K562 (cell line): ENCODE measurements around the gene ERVMER34-1. TPM values are rescaled to one million over a fixed set of nuclear protein-coding genes. Genes with fewer than 3 reads are reported as not detected.
A peak's percentile ranks its signal among the peaks of the same experiment; 100 is the strongest.

ENCODE experiments used
- CSDE1 ChIP-seq, 2 experiments: fragments of 450-650 bp; IDR thresholded peaks; 2 replicates each; pipeline ENCODE4 v1.6.1; 2016; ENCODE audit warnings: mild to moderate bottlenecking in 1 of 2
- ESRRA ChIP-seq: fragments of 450-650 bp; IDR thresholded peaks from 2 replicates; pipeline ENCODE4 v1.6.1; 2014; ENCODE audit warnings: low read depth, mild to moderate bottlenecking, moderate library complexity, borderline replicate concordance
- ETV1 ChIP-seq: fragments of 450-650 bp; conservative IDR thresholded peaks from 2 replicates; pipeline ENCODE4 v1.6.1; 2016; ENCODE audit warnings: missing genetic modification characterization, control low read depth, low read depth, missing compliant biosample characterization
- MAZ ChIP-seq, 2 experiments: fragments of 450-650 bp in 1 of 2; sonication (generic) in 1 of 2; formaldehyde crosslinking; IDR thresholded peaks in 1 of 2; conservative IDR thresholded peaks in 1 of 2; 2 replicates each; pipeline versions ENCODE4 v1.4.0 to v1.5.0; 2020; ENCODE audit warnings: mild to moderate bottlenecking in 1 of 2, missing genetic modification reagents in 1 of 2
- OTX1 ChIP-seq: fragments of 450-650 bp; formaldehyde crosslinking; IDR thresholded peaks from 2 replicates; pipeline ENCODE4 v1.4.0; 2022; ENCODE audit warnings: mild to moderate bottlenecking
- PRPF4 ChIP-seq: fragments of 200-400 bp; formaldehyde crosslinking; IDR thresholded peaks from one replicate; pipeline ENCODE4 v1.6.1; 2017; ENCODE audit warnings: low read length, low read depth, mild to moderate bottlenecking; ENCODE audit not compliant: insufficient read depth, poor library complexity, severe bottlenecking
- RB1 ChIP-seq: fragments of 450-650 bp; IDR thresholded peaks from 2 replicates; pipeline ENCODE4 v1.6.1; 2017; ENCODE audit warnings: low read depth, mild to moderate bottlenecking
- SNRNP70 ChIP-seq: fragments of 200-400 bp; formaldehyde crosslinking; optimal IDR thresholded peaks from 2 replicates; pipeline ENCODE3; 2017; ENCODE audit warnings: low read depth, low read length
- TAF9B ChIP-seq: fragments of 450-650 bp; IDR thresholded peaks from 2 replicates; pipeline ENCODE4 v1.6.1; 2018; ENCODE audit warnings: mild to moderate bottlenecking; ENCODE audit not compliant: partially characterized antibody
- TARDBP ChIP-seq: fragments of 450-650 bp; IDR thresholded peaks from 2 replicates; pipeline ENCODE4 v1.6.1; 2016
- ZNF785 ChIP-seq: fragments of 250-450 bp; sonication (Bioruptor Pico); IDR thresholded peaks from 2 replicates; pipeline ENCODE4 v1.4.0; 2020; ENCODE audit warnings: mild to moderate bottlenecking
- polyA plus RNA-seq, 8 experiments: library from polyadenylated mRNA; depleted of rRNA in 4 of 8; stranded (reverse) in 5 of 8; unstranded in 3 of 8; fragments of >200 nt; fragmentation: Nextera tagmentation in 2 of 8; fragmentation: Illumina TruSeq in 1 of 8; extraction: Ambion mirVana in 2 of 8; extraction: Trizol in 1 of 8; gene quantifications; 2 replicates each; pipeline versions ENCODE4 v1.2.1 to v1.2.3, GENCODE V29; 2011 to 2014; ENCODE audit warnings: inconsistent platforms in 1 of 8, missing spikeins in 1 of 8
- total RNA-seq, 7 experiments: library from RNA; depleted of rRNA in 6 of 7; stranded (reverse); fragments of >200 nt in 6 of 7; fragmentation: Illumina TruSeq in 2 of 7; extraction: Trizol in 2 of 7; gene quantifications; 2 replicates each; pipeline versions ENCODE4 v1.2.1 to v1.2.3, GENCODE V29; 2011 to 2021; ENCODE audit warnings: low replicate concordance in 1 of 7
- TF ChIP-seq, protein P1 (sequence below): fragments of 250-450 bp; sonication (Bioruptor Pico); IDR thresholded peaks from 2 replicates; pipeline ENCODE4 v1.4.0; 2020; ENCODE audit warnings: mild to moderate bottlenecking
- TF ChIP-seq, protein P2 (sequence below), 2 experiments: fragments of 450-650 bp; formaldehyde crosslinking in 1 of 2; IDR thresholded peaks; 2 replicates each; pipeline versions ENCODE4 v1.4.0 to v1.6.1; 2014 to 2020; ENCODE audit warnings: mild to moderate bottlenecking in 2 of 2, borderline replicate concordance in 1 of 2, low read depth in 1 of 2
- TF ChIP-seq, protein P3 (sequence below), 2 experiments: fragments of 450-650 bp in 1 of 2; sonication (generic) in 1 of 2; formaldehyde crosslinking; conservative IDR thresholded peaks; 2 replicates each; pipeline versions ENCODE4 v1.4.0 to v1.8.1; 2020 to 2022; ENCODE audit warnings: mild to moderate bottlenecking in 1 of 2, missing genetic modification reagents in 1 of 2
- TF ChIP-seq, protein P4 (sequence below): sonication (generic); formaldehyde crosslinking; IDR thresholded peaks from 2 replicates; pipeline ENCODE4 v1.8.0; 2022; ENCODE audit warnings: mild to moderate bottlenecking, missing genetic modification reagents

The ERVMER34-1 gene
- total and polyA plus RNA-seq, 9 of the 15 experiments (the other 6 are each of a cell fraction or from before 2014, with no cell fraction given), result 0.04 to 0.57 (median 0.25) TPM

DNA sequence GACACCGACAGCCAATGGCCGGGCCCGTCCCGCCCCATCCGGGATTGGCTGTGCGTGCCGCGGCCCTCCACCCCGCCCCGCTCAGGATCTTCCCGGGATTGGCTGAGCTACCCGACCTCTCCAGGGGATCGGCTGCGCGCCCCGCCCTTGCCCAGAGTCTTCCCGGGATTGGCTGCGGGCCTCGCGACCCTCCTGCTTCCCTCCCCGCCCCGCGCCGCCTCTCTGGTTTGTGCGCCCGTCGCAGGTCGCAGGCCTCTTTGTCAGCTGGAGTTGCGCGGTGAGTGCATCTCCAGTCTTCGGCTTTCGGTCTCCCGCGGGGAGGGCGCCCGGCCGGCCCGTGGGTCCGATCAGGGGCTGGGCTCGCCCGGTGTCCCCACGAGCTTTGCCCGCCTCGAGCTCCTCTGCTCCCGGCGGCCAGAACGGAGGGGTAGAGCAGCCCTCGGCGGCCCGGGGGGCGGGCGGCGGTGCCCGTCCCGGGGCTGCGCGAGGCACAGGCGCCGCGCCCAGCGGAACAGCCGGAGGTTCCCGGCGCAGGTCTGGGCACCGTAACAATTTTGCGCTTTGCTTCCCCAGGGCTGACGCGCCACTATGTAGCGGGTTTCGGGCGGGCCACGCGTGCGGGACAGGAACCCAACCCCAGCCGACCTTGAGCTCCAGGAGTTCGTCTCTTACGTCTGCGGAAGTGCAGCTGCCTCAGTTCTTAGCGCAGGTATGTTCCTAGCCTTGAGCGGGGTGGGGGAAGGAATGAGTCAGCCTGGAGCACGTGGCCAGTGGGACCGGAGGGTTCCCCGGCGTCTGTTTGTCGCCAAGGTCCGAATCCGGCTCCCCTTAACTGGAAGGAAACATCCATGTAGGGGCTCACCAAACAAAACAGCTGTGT is 38.7 kb downstream of the ERVMER34-1 start (continued):
- TF ChIP-seq, protein P1, sequence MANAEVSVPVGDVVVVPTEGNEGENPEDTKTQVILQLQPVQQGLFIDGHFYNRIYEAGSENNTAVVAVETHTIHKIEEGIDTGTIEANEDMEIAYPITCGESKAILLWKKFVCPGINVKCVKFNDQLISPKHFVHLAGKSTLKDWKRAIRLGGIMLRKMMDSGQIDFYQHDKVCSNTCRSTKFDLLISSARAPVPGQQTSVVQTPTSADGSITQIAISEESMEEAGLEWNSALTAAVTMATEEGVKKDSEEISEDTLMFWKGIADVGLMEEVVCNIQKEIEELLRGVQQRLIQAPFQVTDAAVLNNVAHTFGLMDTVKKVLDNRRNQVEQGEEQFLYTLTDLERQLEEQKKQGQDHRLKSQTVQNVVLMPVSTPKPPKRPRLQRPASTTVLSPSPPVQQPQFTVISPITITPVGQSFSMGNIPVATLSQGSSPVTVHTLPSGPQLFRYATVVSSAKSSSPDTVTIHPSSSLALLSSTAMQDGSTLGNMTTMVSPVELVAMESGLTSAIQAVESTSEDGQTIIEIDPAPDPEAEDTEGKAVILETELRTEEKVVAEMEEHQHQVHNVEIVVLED (CRISPR knock-in tag), result peak; percentile 50; the same call in 1 of the 2 replicates
- TF ChIP-seq ESRRA (peak; percentile 43), OTX1 (CRISPR knock-in tag) (0 out of 2 replicates have a peak, but pooled peaks have one; percentile 37), CSDE1 (IDR thresholded peaks at IDR 0.05) (no peak), MAZ (CRISPR knock-in tag; conservative IDR thresholded peaks at IDR 0.05 in 1 of 2, IDR thresholded peaks at IDR 0.05 in 1 of 2) (peak; percentile 70 to 72; a peak in 3 of 4 replicates), RB1 (peak; percentile 54; the same call in 1 of the 2 replicates), TAF9B (peak; percentile 75), ETV1 (tag) (0 out of 2 replicates have a peak, but pooled peaks have one; percentile 17), PRPF4 (peak; percentile 90), SNRNP70 (peak; percentile 70), TARDBP (no peak), ZNF785 (no peak)
- TF ChIP-seq, protein P2, sequence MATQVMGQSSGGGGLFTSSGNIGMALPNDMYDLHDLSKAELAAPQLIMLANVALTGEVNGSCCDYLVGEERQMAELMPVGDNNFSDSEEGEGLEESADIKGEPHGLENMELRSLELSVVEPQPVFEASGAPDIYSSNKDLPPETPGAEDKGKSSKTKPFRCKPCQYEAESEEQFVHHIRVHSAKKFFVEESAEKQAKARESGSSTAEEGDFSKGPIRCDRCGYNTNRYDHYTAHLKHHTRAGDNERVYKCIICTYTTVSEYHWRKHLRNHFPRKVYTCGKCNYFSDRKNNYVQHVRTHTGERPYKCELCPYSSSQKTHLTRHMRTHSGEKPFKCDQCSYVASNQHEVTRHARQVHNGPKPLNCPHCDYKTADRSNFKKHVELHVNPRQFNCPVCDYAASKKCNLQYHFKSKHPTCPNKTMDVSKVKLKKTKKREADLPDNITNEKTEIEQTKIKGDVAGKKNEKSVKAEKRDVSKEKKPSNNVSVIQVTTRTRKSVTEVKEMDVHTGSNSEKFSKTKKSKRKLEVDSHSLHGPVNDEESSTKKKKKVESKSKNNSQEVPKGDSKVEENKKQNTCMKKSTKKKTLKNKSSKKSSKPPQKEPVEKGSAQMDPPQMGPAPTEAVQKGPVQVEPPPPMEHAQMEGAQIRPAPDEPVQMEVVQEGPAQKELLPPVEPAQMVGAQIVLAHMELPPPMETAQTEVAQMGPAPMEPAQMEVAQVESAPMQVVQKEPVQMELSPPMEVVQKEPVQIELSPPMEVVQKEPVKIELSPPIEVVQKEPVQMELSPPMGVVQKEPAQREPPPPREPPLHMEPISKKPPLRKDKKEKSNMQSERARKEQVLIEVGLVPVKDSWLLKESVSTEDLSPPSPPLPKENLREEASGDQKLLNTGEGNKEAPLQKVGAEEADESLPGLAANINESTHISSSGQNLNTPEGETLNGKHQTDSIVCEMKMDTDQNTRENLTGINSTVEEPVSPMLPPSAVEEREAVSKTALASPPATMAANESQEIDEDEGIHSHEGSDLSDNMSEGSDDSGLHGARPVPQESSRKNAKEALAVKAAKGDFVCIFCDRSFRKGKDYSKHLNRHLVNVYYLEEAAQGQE (IDR thresholded peaks at IDR 0.05; ENCODE audit: borderline replicate concordance), result peak; percentile 28; the same call in 1 of the 2 replicates
- TF ChIP-seq, protein P2 (CRISPR knock-in tag; IDR thresholded peaks at IDR 0.05; ENCODE audit: low read depth), result 0 out of 2 replicates have a peak, but pooled peaks have one; percentile 40
- TF ChIP-seq, protein P3, sequence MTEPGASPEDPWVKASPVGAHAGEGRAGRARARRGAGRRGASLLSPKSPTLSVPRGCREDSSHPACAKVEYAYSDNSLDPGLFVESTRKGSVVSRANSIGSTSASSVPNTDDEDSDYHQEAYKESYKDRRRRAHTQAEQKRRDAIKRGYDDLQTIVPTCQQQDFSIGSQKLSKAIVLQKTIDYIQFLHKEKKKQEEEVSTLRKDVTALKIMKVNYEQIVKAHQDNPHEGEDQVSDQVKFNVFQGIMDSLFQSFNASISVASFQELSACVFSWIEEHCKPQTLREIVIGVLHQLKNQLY (CRISPR knock-in tag; conservative IDR thresholded peaks at IDR 0.05), result no peak
- TF ChIP-seq, protein P4, sequence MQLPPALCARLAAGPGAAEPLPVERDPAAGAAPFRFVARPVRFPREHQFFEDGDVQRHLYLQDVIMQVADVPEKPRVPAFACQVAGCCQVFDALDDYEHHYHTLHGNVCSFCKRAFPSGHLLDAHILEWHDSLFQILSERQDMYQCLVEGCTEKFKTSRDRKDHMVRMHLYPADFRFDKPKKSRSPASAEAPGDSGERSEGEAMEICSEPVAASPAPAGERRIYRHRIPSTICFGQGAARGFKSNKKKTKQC (CRISPR knock-in tag), result peak; percentile 45
